Ascending aorta (tissue), 2 donors: ENCODE data around the gene CD63. TPM values are rescaled to one million over a fixed set of nuclear protein-coding genes. Genes with fewer than 3 reads are reported as not detected.

Experiments
- DNase-seq, 2 donors: peaks; one replicate each; pipeline ENCODE4 v3.0.0-alpha.2; 2019; ENCODE audit warnings: low spot score in 2 of 2
- H3K27ac ChIP-seq, 2 donors: fragments of 200-600 bp; sonication (generic); one replicate each; pipeline ENCODE4 v1.5.1; 2016 to 2017; ENCODE audit warnings: mild to moderate bottlenecking in 1 of 2
- H3K27me3 ChIP-seq: fragments of 200-600 bp; sonication (generic); one replicate; pipeline ENCODE4 v1.5.1; 2017
- H3K36me3 ChIP-seq, 2 donors: fragments of 200-600 bp; sonication (generic); one replicate each; pipeline ENCODE4 v1.5.1; 2016
- H3K4me1 ChIP-seq, 2 donors: fragments of 200-600 bp; sonication (generic); one replicate each; pipeline ENCODE4 v1.5.1; 2016 to 2017; ENCODE audit warnings: mild to moderate bottlenecking in 1 of 2
- H3K4me3 ChIP-seq, 2 donors: fragments of 200-600 bp; sonication (generic); one replicate each; pipeline ENCODE4 v1.5.1; 2016 to 2017; ENCODE audit warnings: mild to moderate bottlenecking in 1 of 2
- H3K9me3 ChIP-seq, 2 donors: fragments of 200-600 bp; sonication (generic); one replicate each; pipeline ENCODE4 v1.5.1; 2016
- intact Hi-C: fragments of 100-400 bp; cut with DNase I; formaldehyde crosslinking; loops from one replicate; pipeline ENCODE4 v1.15.1; 2023
- total RNA-seq: library from RNA; depleted of rRNA; stranded (reverse); fragments of >200 nt; gene quantifications from one replicate; pipeline ENCODE4 v1.1.0, GENCODE V29; 2016
- TF ChIP-seq, protein P1 (sequence below), 3 experiments: fragments of 200-600 bp in 2 of 3; fragments of 450-650 bp in 1 of 3; sonication (generic) in 2 of 3; IDR thresholded peaks; one replicate each; pipeline ENCODE4 v1.5.1; 2016 to 2019; ENCODE audit warnings: antibody characterized with exemption in 3 of 3, mild to moderate bottlenecking in 1 of 3, moderate library complexity in 1 of 3

Gene CD63
- total RNA-seq, 1 donor from 2014 or later, result 566 TPM

DNA sequence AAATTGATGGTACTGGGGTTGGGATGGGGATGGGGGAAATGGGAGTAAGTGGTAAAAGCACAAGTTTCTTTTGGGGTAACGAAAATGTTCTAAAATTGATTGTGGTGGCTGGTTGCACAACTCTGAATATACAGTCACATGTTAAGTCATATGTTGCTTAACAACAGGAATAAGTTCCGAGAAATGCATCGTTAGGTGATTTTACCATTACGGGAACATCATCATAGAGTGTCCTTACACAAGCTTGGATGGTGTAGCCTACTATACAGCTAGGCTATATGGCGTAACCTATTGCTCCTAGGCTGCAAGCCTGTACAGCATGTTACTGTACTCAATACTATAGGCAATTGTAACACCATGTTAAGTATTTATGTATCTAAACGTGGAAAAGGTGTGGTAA, 52.1 kb downstream of the CD63 start:
- Histone ChIP-seq H3K27me3 (no peaks in the 10 kb centered on the region), H3K9me3 (no peaks in the 10 kb centered on the region), H3K36me3 (no peaks in the 10 kb centered on the region), H3K27ac (no peak overlapping the region), H3K4me3 (no peak overlapping the region), H3K4me1 (peaks cover 2 to 3% of the 10 kb centered on the region in 2 donors)
- intact Hi-C loops, result no loop called here
- no peak for DNase-seq
- TF ChIP-seq, protein P1, sequence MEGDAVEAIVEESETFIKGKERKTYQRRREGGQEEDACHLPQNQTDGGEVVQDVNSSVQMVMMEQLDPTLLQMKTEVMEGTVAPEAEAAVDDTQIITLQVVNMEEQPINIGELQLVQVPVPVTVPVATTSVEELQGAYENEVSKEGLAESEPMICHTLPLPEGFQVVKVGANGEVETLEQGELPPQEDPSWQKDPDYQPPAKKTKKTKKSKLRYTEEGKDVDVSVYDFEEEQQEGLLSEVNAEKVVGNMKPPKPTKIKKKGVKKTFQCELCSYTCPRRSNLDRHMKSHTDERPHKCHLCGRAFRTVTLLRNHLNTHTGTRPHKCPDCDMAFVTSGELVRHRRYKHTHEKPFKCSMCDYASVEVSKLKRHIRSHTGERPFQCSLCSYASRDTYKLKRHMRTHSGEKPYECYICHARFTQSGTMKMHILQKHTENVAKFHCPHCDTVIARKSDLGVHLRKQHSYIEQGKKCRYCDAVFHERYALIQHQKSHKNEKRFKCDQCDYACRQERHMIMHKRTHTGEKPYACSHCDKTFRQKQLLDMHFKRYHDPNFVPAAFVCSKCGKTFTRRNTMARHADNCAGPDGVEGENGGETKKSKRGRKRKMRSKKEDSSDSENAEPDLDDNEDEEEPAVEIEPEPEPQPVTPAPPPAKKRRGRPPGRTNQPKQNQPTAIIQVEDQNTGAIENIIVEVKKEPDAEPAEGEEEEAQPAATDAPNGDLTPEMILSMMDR (IDR thresholded peaks at IDR 0.05), result no peak

DNA sequence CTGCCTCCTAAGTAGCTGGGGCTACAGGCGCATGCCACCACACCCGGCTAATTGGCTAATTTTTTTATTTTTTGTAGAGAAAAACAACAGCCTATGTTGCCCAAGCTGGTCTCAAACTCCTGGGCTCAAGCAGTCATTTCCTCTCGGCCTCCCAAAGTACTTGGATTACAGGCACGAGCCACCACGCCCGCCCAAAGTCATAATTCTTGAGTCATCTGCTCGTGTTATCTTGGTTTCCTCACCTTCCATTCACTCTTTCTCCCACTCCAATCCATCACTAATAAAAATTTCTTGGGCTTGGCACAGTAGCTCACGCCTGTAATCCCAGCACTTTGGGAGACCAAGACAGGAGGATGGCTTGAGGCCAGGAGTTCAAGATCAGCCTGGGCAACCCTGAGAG, 53.1 kb downstream of the CD63 start:
- H3K27me3 ChIP-seq, result no peaks in the 10 kb centered on the region
- no peaks in the 10 kb centered on the region for H3K4me1 ChIP-seq
- H3K27ac ChIP-seq, result no peak overlapping the region
- H3K36me3 ChIP-seq, result no peaks in the 10 kb centered on the region
- TF ChIP-seq, protein P1 (IDR thresholded peaks at IDR 0.05), result no peak
- no peak for DNase-seq
- H3K4me3 ChIP-seq, result no peak overlapping the region
- intact Hi-C loops, result no loop called here
- no peaks in the 10 kb centered on the region for H3K9me3 ChIP-seq

Other genes starting within 250 kb of the CD63 start
- not detected for gene OR6C68, start 236.6 kb downstream of the CD63 start, total RNA-seq
- not detected for gene OR6C4, start 179.4 kb downstream of the CD63 start, total RNA-seq
- gene OR2AP1, start 156.5 kb downstream of the CD63 start, total RNA-seq, result not detected
- not detected for gene OR10P1, start 92.1 kb downstream of the CD63 start, total RNA-seq
- 246 TPM for gene ITGA7, start 21.1 kb downstream of the CD63 start, total RNA-seq
- 57.2 TPM for gene BLOC1S1, start 13.0 kb downstream of the CD63 start, total RNA-seq
- 3.6 TPM for gene RDH5, start 8.6 kb downstream of the CD63 start, total RNA-seq
- gene GDF11, start 14.1 kb upstream of the CD63 start, total RNA-seq, result 1.6 TPM
- 13.4 TPM for gene SARNP, start 88.7 kb upstream of the CD63 start, total RNA-seq
- gene ORMDL2, start 89.0 kb upstream of the CD63 start, total RNA-seq, result 13.8 TPM
- 26.1 TPM for gene DNAJC14, start 100.6 kb upstream of the CD63 start, total RNA-seq
- 37.5 TPM for gene MMP19, start 113.9 kb upstream of the CD63 start, total RNA-seq
- gene PYM1, start 198.9 kb upstream of the CD63 start, total RNA-seq, result 83.7 TPM
- 48.6 TPM for gene DGKA, start 202.2 kb upstream of the CD63 start, total RNA-seq
- not detected for gene PMEL, start 237.0 kb upstream of the CD63 start, total RNA-seq
- 24.5 TPM for gene CDK2, start 237.8 kb upstream of the CD63 start, total RNA-seq
- 48.0 TPM for gene RAB5B, start 245.1 kb upstream of the CD63 start, total RNA-seq